DOHH2 (cell line): Measurements from ENCODE around the gene PSMD8.

Experiments
- CTCF ChIP-seq: fragments of 200-600 bp; sonication (generic); IDR thresholded peaks from one replicate; pipeline ENCODE4 v1.5.1; 2014; ENCODE audit warnings: antibody characterized with exemption, mild to moderate bottlenecking, low read depth, low read length; ENCODE audit not compliant: poor library complexity, severe bottlenecking
- EZH2phosphoT487 ChIP-seq: fragments of 200-600 bp; sonication (generic); IDR thresholded peaks from 2 replicates; pipeline ENCODE4 v1.6.1; 2017; ENCODE audit warnings: borderline replicate concordance, mild to moderate bottlenecking, antibody characterized with exemption, low read length, moderate library complexity, mixed read lengths

GRCh38 chr19:38389957-38390924 is 15.9 kb downstream of the PSMD8 start:
- TF ChIP-seq CTCF (no peak), EZH2phosphoT487 (no peak)
